NCI-H82 treated with DMSO at 0.1 percent for 48 hours (cell line): Measurements from ENCODE around the gene TMEFF1.

Experiments used
- DNase-seq: peaks from one replicate; lab custom pipeline; 2025; ENCODE audit not compliant: unreplicated experiment; lab: John Stamatoyannopoulos, UW

Gene TMEFF1

DNA sequence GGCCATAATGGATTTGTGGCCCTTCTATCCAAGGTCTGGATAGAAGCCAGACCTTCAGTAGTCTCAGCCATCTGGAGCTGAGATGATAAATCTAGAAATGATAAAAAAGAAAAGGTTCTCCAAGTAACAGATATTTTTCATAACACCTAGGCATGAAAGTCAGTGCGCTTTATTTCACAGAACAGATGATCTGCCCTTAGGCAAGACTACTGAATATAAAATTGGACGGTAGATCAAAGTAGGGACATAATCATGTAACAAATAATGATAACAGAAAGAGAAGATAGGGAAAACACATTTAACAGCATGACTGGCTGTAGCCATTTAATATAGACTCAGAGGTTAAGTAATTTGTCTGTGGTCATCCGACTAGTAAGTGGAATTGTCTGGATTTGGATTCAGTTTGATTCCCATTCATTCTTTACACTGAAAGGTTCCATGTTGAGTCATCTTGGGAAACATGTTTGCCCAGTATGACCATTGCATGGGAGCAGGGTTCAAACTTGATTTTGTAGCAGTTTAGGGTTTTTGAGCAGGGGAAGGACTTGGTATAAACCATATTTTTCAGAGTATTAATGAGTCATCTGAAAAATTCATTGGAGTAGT, 100.8 kb downstream of the TMEFF1 start:
- DNase-seq, result no peak

DNA sequence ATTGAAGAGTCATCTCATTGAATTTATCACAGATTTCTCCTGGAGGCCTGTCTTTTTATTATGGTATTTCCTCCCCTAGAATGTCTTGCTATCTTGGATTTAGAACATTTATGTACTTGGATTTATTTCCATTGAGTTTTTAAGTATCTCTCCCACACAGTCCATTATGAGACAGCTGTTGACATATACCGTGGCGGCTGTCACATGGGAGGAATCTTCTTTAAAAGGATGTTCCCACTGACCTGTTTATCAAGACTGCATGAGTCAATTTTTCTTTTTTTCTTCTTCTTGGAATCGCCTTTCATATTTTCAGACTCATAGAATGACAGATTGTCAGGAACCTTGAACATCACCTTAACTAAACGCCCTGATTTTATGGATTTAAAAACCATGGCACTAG, 102.1 kb downstream of the TMEFF1 start:
- DNase-seq, result no peak

- DNase-seq, result no peak
Measured at GRCh38 chr9:100575765-100576386, 102.9 kb downstream of the TMEFF1 start.

DNA sequence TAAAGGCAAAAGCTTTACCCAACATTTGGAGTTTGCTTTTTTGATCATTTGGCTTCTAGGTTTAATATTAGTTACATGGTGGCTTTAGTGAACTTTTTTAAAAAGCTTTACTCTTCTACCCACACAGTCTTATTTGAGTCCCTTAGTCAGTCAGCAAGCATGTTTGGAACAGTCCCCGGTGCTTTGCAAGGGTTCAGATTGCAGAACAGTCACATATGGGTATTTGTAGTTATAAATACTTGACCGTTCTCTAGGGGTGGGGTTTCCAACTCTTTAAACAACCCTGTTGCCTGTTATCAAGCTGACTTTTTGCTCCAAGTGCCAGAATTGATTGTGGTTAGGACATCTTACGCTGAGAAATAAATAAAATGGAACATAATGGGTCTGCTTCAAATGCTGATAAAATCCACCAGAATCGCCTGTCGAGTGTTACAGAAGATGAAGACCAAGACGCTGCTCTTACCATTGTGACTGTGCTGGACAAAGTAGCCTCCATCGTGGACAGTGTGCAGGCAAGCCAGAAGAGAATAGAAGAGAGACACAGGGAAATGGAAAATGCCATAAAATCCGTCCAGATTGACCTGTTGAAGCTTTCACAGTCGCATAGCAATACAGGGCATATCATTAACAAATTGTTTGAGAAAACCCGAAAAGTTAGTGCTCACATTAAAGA, 105.0 kb downstream of the TMEFF1 start, which contains the start of gene CAVIN4:
TSS of gene CAVIN4 (plus strand) at position 304 of the 673 bp plus-strand sequence. CDS start at position 369, 65 bp downstream.
- DNase-seq, result no peak

DNA sequence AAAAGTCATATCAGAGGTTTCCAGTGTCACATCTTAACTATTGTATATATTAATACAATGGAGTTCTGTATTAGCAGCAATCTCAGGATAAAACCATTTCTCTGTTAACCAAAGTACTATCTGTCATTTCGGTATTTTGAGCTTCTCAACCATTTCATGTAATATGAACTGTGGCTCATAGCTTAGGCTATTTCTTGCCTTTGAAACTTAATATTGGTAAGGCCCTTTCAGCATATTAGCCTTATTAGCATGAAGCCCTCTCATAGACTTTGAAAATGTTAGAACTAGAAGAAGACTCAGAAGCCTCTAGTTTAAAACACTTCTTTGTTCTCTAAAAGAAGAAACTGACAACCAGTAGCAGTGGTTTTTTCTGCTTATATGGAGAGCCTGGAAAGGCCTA, 105.7 kb downstream of the TMEFF1 start:
- DNase-seq, result no peak

- no peak for DNase-seq
Measured at GRCh38 chr9:100579665-100580064, 106.7 kb downstream of the TMEFF1 start.

DNA sequence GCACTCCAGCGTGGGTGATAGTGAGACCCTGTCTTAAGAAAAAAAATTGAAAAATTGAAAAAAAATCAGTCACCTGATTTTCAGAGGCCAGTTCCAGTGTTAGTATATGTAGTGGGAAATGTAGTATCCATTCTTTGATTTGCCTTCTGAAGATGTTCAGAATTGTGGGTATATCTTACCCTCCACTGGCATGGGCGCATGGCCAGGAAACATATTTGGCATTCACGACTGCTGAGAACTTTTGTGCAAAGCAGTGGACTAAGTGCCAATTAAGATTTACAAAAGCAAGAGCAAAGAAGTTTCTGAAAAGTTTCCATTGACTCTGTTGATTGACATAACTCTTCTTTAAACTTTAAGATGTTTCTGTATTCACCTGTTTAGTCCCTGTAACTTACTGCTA, 107.3 kb downstream of the TMEFF1 start:
- no peak for DNase-seq

GRCh38 chr9:100581081-100581480, 108.1 kb downstream of the TMEFF1 start:
- no peak for DNase-seq

GRCh38 chr9:100581661-100582060, 108.7 kb downstream of the TMEFF1 start:
- no peak for DNase-seq

GRCh38 chr9:100583014-100583802, 110.3 kb downstream of the TMEFF1 start:
- no peak for DNase-seq

GRCh38 chr9:100584951-100585350, 112.0 kb downstream of the TMEFF1 start:
- no peak for DNase-seq

- DNase-seq, result no peak
Measured at GRCh38 chr9:100586093-100586492, 113.1 kb downstream of the TMEFF1 start.

- no peak for DNase-seq
Measured at GRCh38 chr9:100587375-100587774, 114.4 kb downstream of the TMEFF1 start.

DNA sequence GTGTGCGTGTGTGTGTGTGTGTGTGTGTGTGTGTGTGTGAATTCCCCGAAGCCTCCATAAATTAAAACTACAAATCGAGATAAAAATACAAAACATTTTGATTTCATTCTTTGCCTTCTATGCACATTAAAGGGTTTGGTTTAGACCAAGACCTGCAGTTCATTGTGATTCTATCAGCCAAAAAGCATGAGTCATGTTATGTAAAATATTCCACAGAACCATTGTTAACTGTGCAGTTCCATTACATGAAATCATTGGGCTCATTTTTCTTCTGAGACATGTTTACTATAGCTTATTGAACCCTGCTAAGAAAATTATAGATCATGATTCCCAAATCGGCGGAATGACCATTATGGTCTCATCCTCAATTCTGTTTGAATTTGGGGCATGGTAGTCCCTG, 116.6 kb downstream of the TMEFF1 start:
- no peak for DNase-seq

DNA sequence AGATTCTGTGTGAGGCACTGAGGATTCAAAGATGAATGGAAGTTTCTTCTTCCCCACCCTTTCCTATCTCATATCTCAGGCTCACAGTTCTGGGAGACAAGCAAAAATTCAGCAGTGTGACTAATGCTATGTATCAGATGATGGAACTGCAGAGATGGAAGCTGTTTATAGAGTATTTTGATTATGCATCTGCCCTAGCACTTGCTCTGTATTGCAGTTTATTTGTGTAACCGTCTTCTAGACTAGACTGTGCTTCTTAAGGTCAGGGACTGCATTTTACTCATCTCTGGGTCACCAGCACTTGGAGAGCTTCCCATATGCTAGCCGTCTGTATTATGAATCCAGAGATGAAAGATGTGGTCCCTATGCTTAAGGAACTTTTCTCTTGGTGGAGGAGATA, 117.5 kb downstream of the TMEFF1 start:
- DNase-seq, result no peak

DNA sequence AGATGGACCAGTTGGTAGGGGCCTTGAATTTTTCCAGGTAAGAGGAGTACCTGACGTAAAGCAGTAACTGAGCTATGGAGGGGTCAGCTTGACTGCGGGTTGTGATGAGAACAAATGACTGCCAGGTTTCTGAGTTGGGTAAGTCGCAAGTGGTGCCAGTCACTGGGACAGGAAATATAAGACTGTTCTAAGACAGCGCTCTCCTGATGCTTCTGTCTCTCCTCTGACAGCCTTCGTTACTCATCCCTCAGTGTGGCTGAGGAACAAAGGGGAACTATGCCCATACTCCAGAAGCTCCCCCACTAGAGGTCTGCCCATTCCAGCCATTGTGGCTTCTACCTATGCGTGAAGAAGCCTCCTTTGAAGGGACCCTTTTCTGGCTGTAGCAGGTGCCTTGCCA, 118.2 kb downstream of the TMEFF1 start:
- no peak for DNase-seq

DNA sequence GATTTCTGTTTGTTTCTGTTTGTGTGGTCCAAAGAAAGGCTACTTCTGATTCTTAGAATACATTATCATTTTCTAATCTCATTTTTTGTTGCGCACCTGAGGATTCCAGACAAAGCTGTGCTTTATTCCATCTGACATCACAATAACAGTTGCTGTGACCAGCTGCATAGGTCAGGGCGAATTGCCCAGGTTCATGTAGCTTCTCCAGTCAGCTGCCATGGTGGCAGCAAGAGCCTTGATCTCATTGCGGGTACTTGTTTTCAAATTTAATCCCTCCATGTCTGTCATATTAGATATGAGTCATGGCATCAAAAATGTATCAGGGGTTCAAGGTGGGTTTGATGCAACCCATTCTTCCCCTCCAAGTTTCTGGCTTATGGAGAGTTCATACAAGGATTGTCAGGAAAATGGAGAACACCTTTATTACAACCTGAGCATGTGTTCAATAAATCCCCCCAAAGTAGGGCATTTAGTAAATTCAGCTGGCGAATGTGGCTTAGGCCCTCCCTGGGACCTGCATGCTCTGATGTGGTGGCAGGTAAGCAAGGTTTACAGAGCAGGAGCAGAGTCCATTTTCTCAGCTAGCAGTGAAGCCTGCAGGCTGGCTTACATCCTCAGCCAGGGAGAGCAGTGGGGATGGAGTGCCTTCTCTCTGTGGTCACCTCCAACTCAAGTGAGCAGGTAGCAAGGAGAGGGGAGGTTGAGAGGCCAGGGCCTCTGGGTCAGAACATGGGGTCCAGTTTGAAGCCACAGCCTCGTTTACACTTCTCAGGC, 118.9 kb downstream of the TMEFF1 start:
- DNase-seq, result no peak

DNA sequence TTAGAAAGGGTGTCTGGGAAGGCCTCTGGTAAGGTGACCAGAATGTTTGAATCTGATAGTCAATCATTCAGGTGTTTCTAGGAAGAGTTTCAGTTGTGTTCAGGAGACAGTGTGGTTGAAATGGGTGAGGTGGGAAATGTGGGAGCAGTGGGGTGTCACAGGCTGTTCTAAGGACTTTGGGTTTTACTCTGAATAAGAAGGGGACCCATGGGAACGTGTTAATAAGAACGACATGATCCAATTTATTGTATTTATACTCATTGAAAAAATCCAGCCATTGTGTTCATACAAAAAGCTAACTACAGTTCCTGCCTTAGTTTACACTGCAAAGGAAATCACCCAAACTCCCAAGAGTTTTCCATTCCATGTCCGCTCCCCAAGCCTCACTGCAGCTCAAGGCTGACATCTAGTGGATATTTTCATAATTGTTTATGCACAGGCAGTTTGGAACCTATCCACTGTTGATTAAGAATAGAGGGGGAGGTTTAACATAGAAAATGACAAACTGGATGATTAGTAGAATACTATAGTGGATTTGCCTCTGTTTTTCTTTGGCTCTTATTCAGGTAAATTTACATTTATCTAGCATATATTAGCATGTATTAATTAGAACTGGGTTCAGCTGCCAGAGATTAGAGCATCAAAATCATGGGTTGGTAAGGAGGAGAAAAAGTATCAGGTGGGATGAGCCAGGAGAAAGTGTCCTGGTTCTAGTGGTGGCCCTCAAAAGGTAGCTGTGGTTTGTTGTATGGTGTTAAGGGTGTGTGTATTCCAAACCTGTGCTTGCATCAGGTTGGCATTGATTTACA, 122.6 kb downstream of the TMEFF1 start:
- DNase-seq, result peak; percentile 10

- DNase-seq, result no peak
Measured at GRCh38 chr9:100597236-100597635, 124.3 kb downstream of the TMEFF1 start.

DNA sequence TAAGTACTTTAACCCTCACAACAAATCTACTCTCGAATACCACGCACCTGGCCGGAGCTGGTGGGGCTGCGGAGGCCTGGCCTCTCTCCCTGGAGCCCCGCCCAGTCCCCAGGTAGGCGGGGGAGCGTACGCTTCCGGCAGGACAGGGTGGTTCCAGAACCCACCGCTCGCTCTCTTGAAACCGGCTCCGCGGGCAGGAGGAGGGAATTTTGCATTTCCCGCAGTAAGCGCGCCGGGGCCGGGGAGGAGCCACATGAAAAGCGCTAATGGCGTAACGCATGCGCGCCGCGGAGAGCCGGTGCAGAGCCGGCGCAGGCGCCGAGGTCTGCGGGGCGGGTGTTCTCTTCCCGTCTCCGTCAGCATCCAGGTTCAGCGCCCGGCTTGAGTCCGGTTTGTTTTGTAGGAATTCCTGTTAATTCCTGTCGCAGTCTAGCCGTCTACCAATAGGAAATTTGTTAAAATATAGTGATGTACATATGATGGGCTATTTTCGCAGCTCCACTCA, 125.7 kb downstream of the TMEFF1 start:
- peak; percentile 42 for DNase-seq
